CD4-positive, alpha-beta T cell treated with Interleukin-6 for 4 hours (primary cell): ENCODE data around the gene GCC2.
"Not testable (repeated sequence)": the region's sequence is repeated elsewhere in the genome, so short reads cannot be mapped to it uniquely, and the experiment has no call there.

Experiments
- DNase-seq: peaks from one replicate; pipeline ENCODE4 v3.0.0-alpha.2; 2020; ENCODE audit warnings: mixed read lengths

The GCC2 gene

GRCh38 chr2:108441712-108442111 lies 7.3 kb upstream of the GCC2 start:
- no peak for DNase-seq

GRCh38 chr2:108444941-108445840 lies 3.8 kb upstream of the GCC2 start:
- DNase-seq = no peak

- DNase-seq = no peak
Observed at GRCh38 chr2:108446703-108447102, 2.3 kb upstream of the GCC2 start.

- no peak for DNase-seq
Observed at GRCh38 chr2:108447947-108448677, 894 bp upstream of the GCC2 start.

GRCh38 chr2:108449410-108450130 lies 564 bp downstream of the GCC2 start:
- DNase-seq = peak; percentile 46

GRCh38 chr2:108450863-108451262 lies 1.9 kb downstream of the GCC2 start:
- DNase-seq = no peak

- DNase-seq = no peak
Observed at GRCh38 chr2:108451976-108452375, 3.0 kb downstream of the GCC2 start.

- not testable (repeated sequence) for DNase-seq
Observed at GRCh38 chr2:108453530-108453929, 4.5 kb downstream of the GCC2 start.

- no peak for DNase-seq
Observed at GRCh38 chr2:108454440-108454839, 5.4 kb downstream of the GCC2 start.

GRCh38 chr2:108455571-108455970 lies 6.6 kb downstream of the GCC2 start:
- DNase-seq = no peak

- no peak for DNase-seq
Observed at GRCh38 chr2:108458082-108458481, 9.1 kb downstream of the GCC2 start.

- no peak for DNase-seq
Observed at GRCh38 chr2:108459441-108459840, 10.4 kb downstream of the GCC2 start.

- no peak for DNase-seq
Observed at GRCh38 chr2:108460345-108461037, 11.5 kb downstream of the GCC2 start.

- DNase-seq = no peak
Observed at GRCh38 chr2:108477099-108477498, 28.1 kb downstream of the GCC2 start.

- no peak for DNase-seq
Observed at GRCh38 chr2:108485253-108485652, 36.2 kb downstream of the GCC2 start.

- no peak for DNase-seq
Observed at GRCh38 chr2:108490506-108491122, 41.6 kb downstream of the GCC2 start.

GRCh38 chr2:108491848-108492247 lies 42.8 kb downstream of the GCC2 start:
- no peak for DNase-seq

- DNase-seq = no peak
Observed at GRCh38 chr2:108492364-108492763, 43.4 kb downstream of the GCC2 start.

- not testable (repeated sequence) for DNase-seq
Observed at GRCh38 chr2:108496167-108496566, 47.2 kb downstream of the GCC2 start.

GRCh38 chr2:108507620-108508019 lies 58.6 kb downstream of the GCC2 start:
- DNase-seq = not testable (repeated sequence)

- DNase-seq = not testable (repeated sequence)
Observed at GRCh38 chr2:108512431-108512830, 63.4 kb downstream of the GCC2 start.

- not testable (repeated sequence) for DNase-seq
Observed at GRCh38 chr2:108514478-108514877, 65.5 kb downstream of the GCC2 start.
